HG03064 (cell line): ENCODE measurements around the gene RBMS1.

Experiments
- ATAC-seq: cut with Tn5 transposase; IDR thresholded peaks from one replicate; pipeline ENCODE4 v1.9.1; 2021; ENCODE audit warnings: low read depth; ENCODE audit not compliant: unreplicated experiment

Gene RBMS1

DNA sequence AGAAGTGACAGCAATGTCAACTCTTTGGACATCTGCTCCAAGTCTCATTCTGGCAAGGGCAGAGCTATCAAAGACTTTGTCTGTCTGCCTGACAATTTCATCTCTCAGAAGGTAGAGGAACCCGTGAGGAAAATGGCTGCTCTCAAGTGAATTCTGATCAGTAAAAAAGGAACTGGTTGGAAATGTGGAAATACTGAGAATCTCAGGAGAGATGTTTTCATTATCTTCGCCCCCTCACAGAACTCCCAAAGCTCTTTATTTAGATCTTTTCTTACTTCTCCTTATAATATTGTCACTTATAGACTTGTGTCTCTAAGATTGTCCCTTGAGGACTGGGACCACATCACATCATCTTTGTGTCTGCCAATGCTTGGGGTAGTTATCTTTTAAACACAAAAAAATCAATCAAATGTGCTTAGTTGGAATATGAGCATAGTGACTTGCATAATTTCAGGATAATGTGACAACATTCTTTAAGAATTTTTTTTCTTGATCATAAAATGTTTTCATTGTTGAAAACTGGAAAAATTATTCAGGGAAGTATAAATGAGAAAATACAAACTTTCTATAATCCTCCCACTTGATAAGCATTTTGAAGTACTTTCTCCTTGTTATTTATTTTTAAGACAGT is 225.3 kb downstream of the RBMS1 start:
- ATAC-seq: no peak

DNA sequence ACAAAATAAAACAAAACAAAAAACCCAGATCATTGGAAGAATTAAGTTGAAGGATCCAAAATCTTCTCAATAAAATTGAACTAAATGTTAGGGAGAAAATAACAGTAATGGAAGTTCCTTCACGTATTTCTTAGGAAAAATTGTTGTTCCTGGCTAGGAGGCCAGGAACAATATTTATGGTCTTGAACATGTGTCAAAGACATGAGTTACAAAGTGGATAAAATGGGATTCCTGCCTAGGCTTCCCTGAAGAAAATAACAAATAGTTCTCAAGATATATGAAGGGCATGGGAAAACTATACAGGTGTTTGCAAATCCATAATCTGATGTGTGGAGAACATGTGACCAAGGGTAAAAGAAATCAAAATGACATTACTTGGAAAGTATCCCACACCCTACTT is 225.9 kb downstream of the RBMS1 start:
- no peak for ATAC-seq

DNA sequence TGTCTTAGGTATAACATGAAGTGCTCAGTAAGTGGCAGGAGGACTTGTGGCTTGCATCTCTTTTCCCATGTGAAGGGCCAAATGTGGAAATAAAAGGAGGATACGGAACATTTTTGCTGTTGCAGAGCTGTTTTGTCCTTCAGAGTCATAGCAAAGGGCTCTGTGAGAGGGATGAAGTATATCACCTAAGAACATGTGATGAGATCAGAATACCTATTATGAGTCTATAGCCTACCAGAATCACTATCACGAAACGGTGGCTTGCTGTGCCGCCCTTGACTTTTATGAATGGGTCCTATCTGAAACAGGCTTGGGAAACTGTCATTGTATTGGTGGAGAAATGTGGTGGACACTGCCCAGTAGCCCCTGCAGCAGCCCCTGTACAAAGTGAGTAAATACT is 226.6 kb downstream of the RBMS1 start:
- ATAC-seq: no peak

DNA sequence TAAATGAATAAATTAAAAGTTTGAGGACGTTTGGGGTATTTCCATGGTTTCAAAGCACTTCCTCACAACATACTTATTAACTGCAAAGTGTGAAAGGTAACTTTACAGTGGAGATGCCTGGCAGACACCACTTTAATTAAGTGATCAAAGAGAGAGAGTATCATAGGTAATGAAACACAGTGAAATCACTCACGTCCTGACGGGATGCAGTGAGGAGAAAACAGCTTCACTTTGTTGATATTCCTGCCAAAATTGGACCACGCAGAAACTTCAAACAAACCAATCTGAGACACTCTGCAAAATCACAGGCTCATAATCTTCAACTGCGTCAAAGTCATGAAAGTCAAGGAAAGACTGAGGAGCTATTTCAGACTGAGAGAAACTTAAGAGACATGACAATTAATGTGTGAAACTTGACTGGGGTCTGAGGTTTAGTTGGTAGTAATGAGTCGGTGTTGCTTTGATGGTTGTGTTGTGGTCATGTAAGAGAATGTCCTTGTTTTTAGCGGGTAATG is 227.5 kb downstream of the RBMS1 start:
- no peak for ATAC-seq

DNA sequence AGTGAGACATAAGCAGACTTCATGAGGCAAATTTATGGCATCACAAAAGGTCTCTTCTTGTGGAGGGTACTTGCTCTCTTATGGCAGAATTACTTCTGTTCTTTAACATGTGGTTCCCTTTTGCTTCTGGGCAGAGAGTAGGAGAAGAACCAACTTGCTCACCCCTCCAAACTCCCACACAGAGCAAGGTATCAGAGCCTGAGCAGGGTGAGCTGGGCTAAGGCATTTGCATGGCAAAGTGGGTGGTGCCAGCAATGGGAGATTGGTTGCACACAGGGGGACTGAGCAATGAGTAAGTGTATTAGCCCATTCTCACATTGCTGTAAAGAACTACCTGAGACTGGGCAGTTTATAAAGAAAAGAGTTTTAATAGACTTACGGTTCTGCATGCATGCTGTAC is 229.3 kb downstream of the RBMS1 start:
- no peak for ATAC-seq

DNA sequence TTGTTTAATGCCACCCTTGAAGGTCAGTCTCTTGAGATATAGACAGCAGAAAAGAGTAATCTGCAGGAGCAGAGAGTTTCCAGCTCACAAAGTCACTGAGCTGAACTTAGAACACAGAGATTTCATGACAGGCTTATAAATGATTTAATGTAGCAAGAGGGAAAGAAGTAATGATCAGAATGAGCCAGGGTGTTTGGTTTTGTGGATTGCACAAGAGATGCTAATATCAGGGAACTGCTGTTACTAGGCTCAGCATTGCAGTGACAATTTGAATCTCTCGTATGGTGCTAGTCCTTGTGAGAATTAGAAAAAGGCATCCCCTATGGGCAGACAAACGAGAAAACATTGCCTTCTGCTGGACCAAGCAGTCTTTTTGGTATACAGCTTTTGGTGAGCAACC is 231.9 kb downstream of the RBMS1 start:
- no peak for ATAC-seq

DNA sequence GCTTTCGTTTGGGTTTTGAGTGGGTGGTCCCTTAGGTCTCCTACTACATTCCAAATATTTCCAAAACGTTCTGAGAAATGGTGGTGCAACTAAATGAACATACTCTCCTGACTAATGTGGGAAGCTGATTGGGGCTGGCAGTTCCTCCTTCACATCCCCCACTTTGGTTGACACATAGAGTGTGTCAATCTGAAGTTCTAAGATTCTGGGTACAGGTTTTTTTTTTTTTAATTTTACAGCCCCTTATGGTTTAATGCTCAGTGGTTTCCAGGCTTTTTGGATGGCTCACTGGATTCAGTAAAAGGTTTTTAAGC is 235.2 kb downstream of the RBMS1 start:
- ATAC-seq: no peak

DNA sequence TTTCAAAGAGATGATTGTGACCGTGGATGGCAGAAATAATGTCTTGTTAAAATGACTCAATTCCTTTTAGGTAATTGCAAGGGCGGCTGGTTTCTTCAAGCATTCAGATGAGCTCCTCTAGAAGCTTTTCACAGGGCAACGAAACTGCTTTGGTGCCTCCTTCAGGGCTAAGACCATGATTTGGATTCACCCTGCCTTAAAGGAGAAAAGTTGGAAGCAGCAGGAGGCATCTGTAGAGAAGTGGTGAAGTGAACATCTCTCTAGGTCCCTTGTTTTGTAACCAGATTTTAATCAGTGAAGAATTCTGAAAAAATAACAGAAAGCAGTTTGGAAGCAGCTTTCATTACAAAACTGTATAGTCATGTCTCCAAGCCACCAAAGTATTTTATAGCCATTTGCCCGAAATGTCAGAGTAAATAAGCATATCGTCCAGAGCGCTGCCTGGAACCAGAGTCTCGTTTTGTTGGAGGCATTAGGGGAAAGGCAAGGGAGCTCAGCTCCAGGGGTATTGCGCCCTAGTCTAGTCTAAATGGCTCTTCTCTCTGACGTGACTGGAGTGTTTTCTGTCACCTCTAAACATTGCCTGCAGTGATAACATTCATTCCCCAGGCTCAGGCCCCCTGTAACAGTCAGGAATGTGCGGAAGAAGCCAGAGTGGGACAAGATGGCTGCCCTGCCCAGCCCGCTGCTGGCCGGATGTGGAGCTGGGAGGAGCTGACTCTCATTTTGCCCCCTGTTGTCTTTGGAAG is 235.7 kb downstream of the RBMS1 start:
- no peak for ATAC-seq

DNA sequence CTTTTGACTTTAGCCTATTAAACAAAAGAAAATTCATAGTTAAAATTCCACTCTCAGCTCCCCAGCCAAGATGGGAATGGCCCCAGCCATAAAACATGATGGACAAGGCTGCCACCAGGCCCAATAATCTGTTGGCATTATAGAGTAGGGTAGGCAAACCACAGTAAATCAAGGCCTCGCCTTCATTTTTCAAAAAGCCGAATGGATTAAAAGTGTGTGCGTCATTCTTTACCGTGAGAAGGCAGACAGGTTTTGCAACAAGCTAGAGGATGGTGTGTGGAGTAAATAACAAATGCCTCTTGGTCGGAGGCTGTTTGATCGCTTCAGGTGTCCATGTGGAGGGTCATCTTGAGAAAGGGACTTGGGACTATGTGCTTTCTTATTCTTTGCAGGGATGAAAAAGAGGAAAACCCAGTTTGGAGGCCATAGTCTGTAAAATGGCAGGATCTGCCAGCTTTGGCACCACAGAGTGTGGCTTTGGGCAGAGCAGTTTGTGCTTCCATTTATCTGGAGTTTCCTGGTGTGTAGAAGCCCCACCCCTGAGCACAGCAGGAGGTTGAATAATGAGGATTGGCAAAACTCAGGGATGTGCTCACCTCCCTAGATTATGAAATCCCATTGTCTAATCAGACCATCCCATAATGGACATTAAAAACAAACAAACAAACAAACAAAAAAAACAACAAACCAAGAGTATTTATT is 236.4 kb downstream of the RBMS1 start:
- ATAC-seq: no peak

DNA sequence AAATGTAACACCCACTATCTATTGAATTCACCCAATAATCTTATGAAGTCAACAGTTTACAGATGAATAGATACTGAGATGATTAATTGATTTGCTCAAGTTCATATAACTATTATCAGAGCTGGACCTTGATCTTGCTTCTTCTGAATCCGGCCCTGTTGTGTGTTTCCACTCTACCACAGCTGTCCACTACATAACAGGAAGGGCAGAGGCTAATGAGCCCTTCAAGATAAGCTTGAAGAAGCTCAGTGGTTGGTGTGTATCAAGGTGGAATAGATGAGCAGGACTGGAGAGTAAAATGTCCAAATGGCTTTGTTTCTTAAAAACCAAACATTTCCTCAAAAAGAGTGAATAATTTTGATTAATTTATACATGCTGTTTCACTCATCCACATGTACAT is 237.1 kb downstream of the RBMS1 start:
- ATAC-seq: no peak

DNA sequence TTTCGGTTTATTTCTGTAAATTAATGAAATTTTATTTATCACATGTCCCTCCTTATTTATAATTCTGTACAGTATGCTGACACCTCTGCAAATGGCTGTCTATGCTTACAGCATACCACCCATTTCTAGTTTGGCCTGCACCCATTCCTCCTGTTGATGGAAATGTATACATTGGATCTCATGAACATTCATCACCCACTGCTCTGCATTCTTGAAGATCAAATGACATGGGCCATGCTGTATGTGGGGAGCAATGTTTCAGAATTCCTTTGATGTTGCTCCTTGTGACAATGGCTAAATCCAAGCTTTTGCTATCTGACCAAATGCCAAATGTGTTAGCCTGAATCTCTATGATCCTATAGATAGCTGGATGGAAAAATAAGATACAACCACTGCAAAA is 238.2 kb downstream of the RBMS1 start:
- ATAC-seq: no peak

DNA sequence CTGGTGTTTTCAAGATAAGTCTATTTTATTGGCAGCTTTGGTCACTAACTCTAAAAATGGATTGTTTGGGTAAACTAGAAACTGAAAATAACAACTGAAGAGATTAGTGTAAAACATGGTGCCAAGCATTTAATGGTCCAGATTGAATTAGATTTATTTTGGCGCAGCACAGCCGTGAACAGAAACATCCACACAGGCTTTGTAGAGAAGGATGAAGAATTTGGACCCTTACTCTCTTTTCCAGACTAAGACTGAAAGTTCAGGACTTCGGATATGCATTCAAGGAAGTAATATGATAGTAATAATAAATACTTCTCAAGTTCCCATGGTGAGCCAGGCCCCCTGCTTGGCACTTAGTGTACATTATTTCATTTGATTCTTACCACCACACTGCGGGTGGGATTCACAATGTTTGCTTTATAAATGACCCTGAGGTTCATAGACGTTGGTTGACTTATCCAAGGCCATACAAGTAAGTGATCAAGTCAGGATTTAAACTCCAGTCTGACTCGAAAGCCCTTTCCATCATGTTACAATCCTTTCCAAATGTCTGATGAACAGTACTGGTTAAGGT is 239.3 kb downstream of the RBMS1 start:
- no peak for ATAC-seq

DNA sequence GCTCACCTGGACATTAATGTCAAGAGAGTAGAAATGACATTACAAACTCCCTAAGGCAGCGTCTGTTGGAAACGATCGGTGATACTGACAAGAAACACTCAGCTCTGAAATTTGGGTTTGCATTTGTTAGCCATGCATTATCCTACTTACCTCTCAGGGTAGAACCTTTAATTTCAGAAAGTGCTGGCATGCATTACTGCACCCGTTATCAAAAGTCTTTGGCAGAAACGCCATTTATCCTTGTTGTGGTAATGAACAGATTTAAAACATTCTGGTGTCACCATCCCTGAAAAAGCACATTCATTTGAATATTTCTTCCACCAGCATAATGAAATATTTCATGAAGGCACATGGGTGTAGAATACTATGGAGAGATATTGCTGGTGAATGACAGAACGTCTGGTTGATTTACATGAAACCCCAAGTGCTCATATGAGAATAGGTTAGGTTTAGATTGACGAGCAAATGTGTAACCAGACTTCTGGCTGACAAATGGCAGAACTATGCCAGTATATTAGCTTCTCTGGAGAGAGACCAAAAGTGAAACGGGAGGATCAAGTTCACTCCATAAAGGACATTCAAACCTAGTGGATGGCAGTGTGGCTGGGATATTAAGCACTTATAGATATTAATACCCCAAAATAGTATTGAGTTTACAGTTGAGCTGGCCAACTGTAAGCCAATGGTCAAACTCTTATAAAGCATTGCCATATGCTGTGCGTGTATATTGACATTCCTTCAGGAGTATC is 240.0 kb downstream of the RBMS1 start:
- ATAC-seq: no peak

DNA sequence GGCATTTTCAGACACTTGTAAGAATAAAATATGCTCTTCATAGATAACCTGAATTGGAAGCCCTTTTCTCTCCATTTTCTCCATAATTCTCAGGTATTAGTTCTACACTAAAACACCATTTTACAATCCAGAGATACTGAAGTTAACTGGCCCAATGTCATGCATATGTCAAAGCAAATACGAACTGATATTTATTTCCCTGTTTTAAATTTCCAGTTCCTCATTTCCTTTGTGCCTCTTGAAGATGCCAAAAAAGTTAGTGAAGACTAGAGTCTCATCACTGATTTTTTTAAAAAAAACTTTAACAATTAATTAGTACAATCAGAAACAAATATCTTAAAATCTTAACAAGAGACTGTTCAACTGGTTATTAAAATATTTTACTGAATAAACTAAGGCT is 240.7 kb downstream of the RBMS1 start:
- ATAC-seq: no peak

DNA sequence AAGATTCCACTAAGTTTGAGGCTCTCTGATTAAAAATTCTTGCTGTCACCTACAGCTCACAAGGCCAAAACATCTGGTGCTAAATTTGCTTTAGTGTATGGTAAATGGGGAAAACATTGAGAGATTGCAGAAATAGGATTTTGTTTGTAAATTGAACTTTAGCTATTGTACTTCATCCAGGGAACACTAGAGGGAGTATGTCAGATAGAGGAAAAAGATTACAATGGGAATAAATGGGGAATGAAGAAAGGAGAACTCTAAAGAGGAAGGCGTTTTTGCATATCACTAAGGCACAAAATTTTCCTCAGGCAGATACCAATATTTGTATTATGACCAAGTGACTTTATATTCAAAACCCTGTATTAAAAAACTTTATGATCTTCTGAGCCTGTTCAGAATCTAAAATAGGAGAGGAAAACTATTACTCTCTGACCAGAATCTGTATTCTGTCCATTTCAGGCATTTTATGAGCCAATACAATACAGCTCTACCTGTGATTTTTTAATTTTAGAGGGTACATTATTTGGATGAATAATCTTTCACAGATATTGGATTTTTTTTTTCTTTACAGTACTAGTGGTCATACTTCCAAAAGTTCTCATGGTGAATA is 241.2 kb downstream of the RBMS1 start:
- no peak for ATAC-seq

DNA sequence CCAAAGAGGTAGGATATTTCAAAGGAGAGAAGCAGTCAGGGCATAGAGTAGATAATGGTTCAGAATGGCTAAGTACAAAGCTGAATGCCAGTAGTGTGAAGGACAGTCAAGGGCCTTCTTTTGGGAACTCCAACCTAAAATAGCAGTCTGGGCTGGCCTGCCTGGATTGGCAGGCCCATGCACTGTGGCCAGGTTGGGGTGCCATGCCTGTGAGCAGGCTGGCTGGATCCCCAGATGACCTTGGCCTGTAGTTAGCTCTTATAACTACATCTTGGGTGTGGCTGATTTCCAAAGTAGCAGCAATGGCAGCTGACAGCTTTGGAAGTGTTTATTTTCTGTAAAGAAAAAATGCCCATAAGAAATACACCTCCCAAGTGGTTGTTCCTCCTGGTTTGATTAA is 242.0 kb downstream of the RBMS1 start:
- ATAC-seq: no peak

DNA sequence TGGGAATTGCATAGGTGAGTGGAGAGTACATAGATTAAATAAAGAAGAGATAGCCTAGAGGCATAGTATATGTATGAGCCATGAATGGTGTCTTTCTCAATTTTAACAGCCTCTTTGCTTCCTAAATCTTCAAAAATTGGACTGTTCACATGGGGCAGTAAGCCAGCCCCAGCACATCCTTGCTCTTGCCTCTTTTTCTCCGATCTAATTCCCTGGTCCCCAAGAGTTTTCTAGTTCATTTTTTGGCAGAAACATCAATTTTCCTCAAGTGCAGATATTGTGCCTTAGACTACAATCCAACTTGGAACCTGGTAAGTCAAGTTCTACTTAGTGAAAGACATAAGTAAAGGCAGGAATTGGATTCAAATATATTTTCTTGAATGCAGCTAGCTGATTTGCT is 243.7 kb downstream of the RBMS1 start:
- ATAC-seq: no peak

DNA sequence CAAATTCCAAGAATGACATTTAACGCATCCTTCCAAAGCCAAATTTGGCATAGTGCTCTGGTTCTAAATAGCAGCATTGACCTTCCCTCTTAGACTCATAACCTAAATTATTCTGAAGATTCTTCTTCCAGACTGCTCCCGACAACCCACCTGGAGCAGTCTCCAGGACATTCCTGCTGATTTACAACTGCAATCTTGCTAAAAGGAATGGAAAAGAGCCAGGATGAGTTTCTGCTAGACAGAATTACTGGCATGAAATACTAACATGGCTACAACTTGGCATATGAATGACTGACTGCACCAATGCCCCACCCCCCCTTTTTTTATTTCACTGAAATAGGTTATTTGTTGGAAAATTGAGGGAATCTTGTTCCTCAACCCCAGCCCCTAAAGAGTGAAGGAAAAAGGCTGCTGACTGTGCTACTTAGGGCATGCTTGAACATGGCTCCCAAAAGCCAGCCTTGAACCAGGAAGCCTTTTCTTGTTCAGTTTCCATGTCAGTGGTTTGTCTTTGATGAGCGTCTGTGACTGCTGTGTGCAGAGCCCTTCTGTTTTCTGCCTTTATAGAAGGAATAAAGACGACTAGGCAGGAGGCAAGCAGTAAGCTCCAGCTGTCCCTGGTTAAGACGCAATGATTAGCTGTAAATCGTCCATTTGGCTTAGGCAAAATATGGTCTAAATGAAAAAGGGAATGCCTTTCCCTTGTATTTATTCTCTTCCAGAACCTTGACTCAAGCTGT is 246.1 kb downstream of the RBMS1 start:
- no peak for ATAC-seq

DNA sequence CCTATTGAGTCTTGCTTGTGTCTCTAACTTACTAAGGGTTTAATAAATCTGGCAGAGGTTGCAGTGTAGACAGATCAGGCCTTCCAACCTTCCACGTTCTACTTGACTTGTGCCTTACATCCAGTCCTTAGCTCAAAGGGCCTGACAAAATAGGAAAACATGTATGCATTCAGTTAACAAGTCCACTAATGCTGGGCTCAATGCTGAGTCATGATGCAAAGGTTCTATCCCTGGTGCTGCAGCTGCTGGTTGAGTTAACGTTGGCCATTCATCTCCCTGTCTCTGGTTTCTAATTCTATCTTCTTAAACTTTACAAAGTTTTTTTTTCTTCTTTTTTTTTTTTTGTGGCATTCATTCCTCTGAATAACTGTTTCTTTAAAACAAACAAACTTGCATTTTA is 247.3 kb downstream of the RBMS1 start:
- no peak for ATAC-seq
